GM23338 (cell line): Measurements from ENCODE around the gene CDKN2AIP. TPM values are rescaled to one million over a fixed set of nuclear protein-coding genes. Genes with fewer than 3 reads are reported as not detected.

Source experiments
- ATAC-seq: fragments of 200-7000 bp; cut with Tn5 transposase; 3 replicates; pipeline ENCODE4 v1.9.1; 2020
- DNase-seq: peaks from one replicate; pipeline ENCODE4 v3.0.0-alpha.2; 2015; ENCODE audit warnings: low spot score
- H2AFZ ChIP-seq: fragments of 200-600 bp; sonication (generic); 2 replicates; pipeline ENCODE4 v1.8.0; 2016; ENCODE audit warnings: antibody characterized with exemption, mild to moderate bottlenecking, moderate library complexity
- H3F3A ChIP-seq: fragments of 200-600 bp; sonication (generic); replicated peaks from 2 replicates; pipeline ENCODE4 v1.8.0; 2017; ENCODE audit warnings: antibody characterized with exemption, mixed run types, low read depth
- H3K27ac ChIP-seq: fragments of 200-600 bp; sonication (generic); 2 replicates; pipeline ENCODE4 v1.6.1; 2016; ENCODE audit warnings: low read depth
- H3K27me3 ChIP-seq: fragments of 200-600 bp; sonication (generic); 2 replicates; pipeline ENCODE4 v1.8.0; 2016; ENCODE audit warnings: mild to moderate bottlenecking, mixed run types, moderate library complexity; ENCODE audit not compliant: insufficient read depth
- H3K36me3 ChIP-seq: fragments of 200-600 bp; sonication (generic); 2 replicates; pipeline ENCODE4 v1.8.0; 2016; ENCODE audit warnings: mild to moderate bottlenecking; ENCODE audit not compliant: insufficient read depth
- H3K4me1 ChIP-seq: fragments of 200-600 bp; sonication (generic); 2 replicates; pipeline ENCODE4 v1.8.0; 2016; ENCODE audit warnings: mild to moderate bottlenecking, moderate library complexity; ENCODE audit not compliant: insufficient read depth
- H3K4me2 ChIP-seq: fragments of 200-600 bp; sonication (generic); 2 replicates; pipeline ENCODE4 v1.7.1; 2017; ENCODE audit warnings: mixed run types
- H3K4me3 ChIP-seq: fragments of 200-600 bp; sonication (generic); 2 replicates; pipeline ENCODE4 v1.6.1; 2016; ENCODE audit warnings: mixed run types
- H3K79me2 ChIP-seq: fragments of 200-600 bp; sonication (generic); replicated peaks from 2 replicates; pipeline ENCODE4 v1.8.0; 2017; ENCODE audit warnings: mild to moderate bottlenecking; ENCODE audit not compliant: insufficient read depth
- H3K9me2 ChIP-seq: fragments of 200-600 bp; sonication (generic); 2 replicates; pipeline ENCODE4 v1.8.0; 2017; ENCODE audit not compliant: insufficient read depth
- H4K20me1 ChIP-seq: fragments of 200-600 bp; sonication (generic); replicated peaks from 2 replicates; pipeline ENCODE4 v1.8.0; 2017; ENCODE audit warnings: mild to moderate bottlenecking; ENCODE audit not compliant: insufficient read depth
- H3K27ac Mint-ChIP-seq: 2 replicates; pipeline ENCODE4 v1.8.0; 2020; ENCODE audit warnings: inconsistent platforms, mild to moderate bottlenecking, moderate library complexity, mixed read lengths
- H3K27me3 Mint-ChIP-seq: 3 replicates; pipeline ENCODE4 v1.8.0; 2022; ENCODE audit warnings: low read depth, mild to moderate bottlenecking, moderate library complexity, mixed read lengths, inconsistent platforms; ENCODE audit not compliant: insufficient read depth, poor library complexity
- H3K36me3 Mint-ChIP-seq: 3 replicates; pipeline ENCODE4 v1.8.0; 2021; ENCODE audit warnings: low read depth, mild to moderate bottlenecking, inconsistent platforms, moderate library complexity, mixed read lengths
- H3K4me1 Mint-ChIP-seq: 3 replicates; pipeline ENCODE4 v1.8.0; 2020; ENCODE audit warnings: mild to moderate bottlenecking, inconsistent platforms, mixed read lengths
- H3K4me3 Mint-ChIP-seq: 3 replicates; pipeline ENCODE4 v1.8.0; 2021; ENCODE audit warnings: moderate library complexity, mild to moderate bottlenecking, inconsistent platforms, mixed read lengths
- H3K9me3 Mint-ChIP-seq: 3 replicates; pipeline ENCODE4 v1.8.0; 2020; ENCODE audit warnings: moderate library complexity, mild to moderate bottlenecking, inconsistent platforms, mixed read lengths
- CREB1 ChIP-seq: fragments of 250-450 bp; sonication (Bioruptor Pico); IDR thresholded peaks from 2 replicates; pipeline ENCODE4 v1.5.0; 2020; ENCODE audit warnings: low read depth, mild to moderate bottlenecking, moderate library complexity
- EZH2 ChIP-seq: fragments of 200-600 bp; sonication (generic); IDR thresholded peaks from one replicate; pipeline ENCODE4 v1.8.0; 2017; ENCODE audit warnings: antibody characterized with exemption, mild to moderate bottlenecking, low read depth; ENCODE audit not compliant: unreplicated experiment
- EZH2phosphoT487 ChIP-seq: fragments of 200-600 bp; sonication (generic); IDR thresholded peaks from one replicate; pipeline ENCODE4 v1.8.1; 2018; ENCODE audit warnings: antibody characterized with exemption; ENCODE audit not compliant: unreplicated experiment
- JUNB ChIP-seq: IDR thresholded peaks from one replicate; pipeline ENCODE4 v1.6.1; 2016; ENCODE audit warnings: antibody characterized with exemption; ENCODE audit not compliant: unreplicated experiment
- NANOG ChIP-seq: IDR thresholded peaks from 2 replicates; pipeline ENCODE4 v1.6.1; 2016; ENCODE audit warnings: antibody characterized with exemption, borderline replicate concordance
- POLR2AphosphoS5 ChIP-seq: IDR thresholded peaks from 2 replicates; pipeline ENCODE4 v1.6.1; 2016; ENCODE audit warnings: antibody characterized with exemption, low read depth
- REST ChIP-seq: IDR thresholded peaks from one replicate; pipeline ENCODE4 v1.6.1; 2018; ENCODE audit warnings: antibody characterized with exemption; ENCODE audit not compliant: unreplicated experiment
- STAT1 ChIP-seq: IDR thresholded peaks from one replicate; pipeline ENCODE4 v1.6.1; 2016; ENCODE audit warnings: antibody characterized with exemption; ENCODE audit not compliant: unreplicated experiment
- ZNF114 ChIP-seq: fragments of 250-450 bp; sonication (Bioruptor Pico); IDR thresholded peaks from 2 replicates; pipeline ENCODE4 v1.5.0; 2020; ENCODE audit warnings: mild to moderate bottlenecking, moderate library complexity
- ZNF331 ChIP-seq: fragments of 250-450 bp; sonication (Bioruptor Pico); IDR thresholded peaks from 2 replicates; pipeline ENCODE4 v1.5.0; 2020; ENCODE audit warnings: low read depth, mild to moderate bottlenecking, moderate library complexity
- polyA plus RNA-seq: library from polyadenylated mRNA; unstranded; fragments of >200 nt; fragmentation: Nextera tagmentation; extraction: Ambion mirVana; gene quantifications from 2 replicates; pipeline ENCODE4 v1.2.1, GENCODE V29; 2016
- total RNA-seq: library from RNA; depleted of rRNA; stranded (reverse); fragments of >200 nt; shearing (Covaris generic); gene quantifications from 2 replicates; pipeline ENCODE4 v1.2.3, GENCODE V29; 2014
- TF ChIP-seq, protein P1 (sequence below), 2 experiments: fragments of 200-600 bp in 1 of 2; sonication (generic) in 1 of 2; conservative IDR thresholded peaks; 2 replicates each; pipeline versions ENCODE4 v1.5.1 to v1.6.1; 2016 to 2017; ENCODE audit warnings: antibody characterized with exemption in 2 of 2, low read depth in 2 of 2, mild to moderate bottlenecking in 2 of 2, moderate library complexity in 1 of 2
- TF ChIP-seq, protein P2 (sequence below): IDR thresholded peaks from 2 replicates; pipeline ENCODE4 v1.6.1; 2016; ENCODE audit warnings: antibody characterized with exemption
- TF ChIP-seq, protein P3 (sequence below): fragments of 250-450 bp; sonication (Bioruptor Pico); IDR thresholded peaks from 2 replicates; pipeline ENCODE4 v1.5.0; 2020; ENCODE audit warnings: mild to moderate bottlenecking, moderate library complexity

Gene CDKN2AIP
- total and polyA plus RNA-seq, 2 experiments from 2014 or later, result 15.2 to 27.2 TPM

- no peak for TF ChIP-seq EZH2phosphoT487
- TF ChIP-seq CREB1, result no peak
- no peak for TF ChIP-seq ZNF331 (CRISPR knock-in tag)
- TF ChIP-seq JUNB, result no peak
- no peak for TF ChIP-seq REST
- TF ChIP-seq NANOG, result no peak
- no peak for TF ChIP-seq STAT1
- no peak for TF ChIP-seq POLR2AphosphoS5
- TF ChIP-seq, protein P1, sequence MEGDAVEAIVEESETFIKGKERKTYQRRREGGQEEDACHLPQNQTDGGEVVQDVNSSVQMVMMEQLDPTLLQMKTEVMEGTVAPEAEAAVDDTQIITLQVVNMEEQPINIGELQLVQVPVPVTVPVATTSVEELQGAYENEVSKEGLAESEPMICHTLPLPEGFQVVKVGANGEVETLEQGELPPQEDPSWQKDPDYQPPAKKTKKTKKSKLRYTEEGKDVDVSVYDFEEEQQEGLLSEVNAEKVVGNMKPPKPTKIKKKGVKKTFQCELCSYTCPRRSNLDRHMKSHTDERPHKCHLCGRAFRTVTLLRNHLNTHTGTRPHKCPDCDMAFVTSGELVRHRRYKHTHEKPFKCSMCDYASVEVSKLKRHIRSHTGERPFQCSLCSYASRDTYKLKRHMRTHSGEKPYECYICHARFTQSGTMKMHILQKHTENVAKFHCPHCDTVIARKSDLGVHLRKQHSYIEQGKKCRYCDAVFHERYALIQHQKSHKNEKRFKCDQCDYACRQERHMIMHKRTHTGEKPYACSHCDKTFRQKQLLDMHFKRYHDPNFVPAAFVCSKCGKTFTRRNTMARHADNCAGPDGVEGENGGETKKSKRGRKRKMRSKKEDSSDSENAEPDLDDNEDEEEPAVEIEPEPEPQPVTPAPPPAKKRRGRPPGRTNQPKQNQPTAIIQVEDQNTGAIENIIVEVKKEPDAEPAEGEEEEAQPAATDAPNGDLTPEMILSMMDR (conservative IDR thresholded peaks at IDR 0.05; ENCODE audit: low read depth in 2 of 2), result no peak
- TF ChIP-seq, protein P2, sequence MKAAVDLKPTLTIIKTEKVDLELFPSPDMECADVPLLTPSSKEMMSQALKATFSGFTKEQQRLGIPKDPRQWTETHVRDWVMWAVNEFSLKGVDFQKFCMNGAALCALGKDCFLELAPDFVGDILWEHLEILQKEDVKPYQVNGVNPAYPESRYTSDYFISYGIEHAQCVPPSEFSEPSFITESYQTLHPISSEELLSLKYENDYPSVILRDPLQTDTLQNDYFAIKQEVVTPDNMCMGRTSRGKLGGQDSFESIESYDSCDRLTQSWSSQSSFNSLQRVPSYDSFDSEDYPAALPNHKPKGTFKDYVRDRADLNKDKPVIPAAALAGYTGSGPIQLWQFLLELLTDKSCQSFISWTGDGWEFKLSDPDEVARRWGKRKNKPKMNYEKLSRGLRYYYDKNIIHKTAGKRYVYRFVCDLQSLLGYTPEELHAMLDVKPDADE, result no peak
- no peak for TF ChIP-seq EZH2
- TF ChIP-seq ZNF114, result no peak
- TF ChIP-seq, protein P3, sequence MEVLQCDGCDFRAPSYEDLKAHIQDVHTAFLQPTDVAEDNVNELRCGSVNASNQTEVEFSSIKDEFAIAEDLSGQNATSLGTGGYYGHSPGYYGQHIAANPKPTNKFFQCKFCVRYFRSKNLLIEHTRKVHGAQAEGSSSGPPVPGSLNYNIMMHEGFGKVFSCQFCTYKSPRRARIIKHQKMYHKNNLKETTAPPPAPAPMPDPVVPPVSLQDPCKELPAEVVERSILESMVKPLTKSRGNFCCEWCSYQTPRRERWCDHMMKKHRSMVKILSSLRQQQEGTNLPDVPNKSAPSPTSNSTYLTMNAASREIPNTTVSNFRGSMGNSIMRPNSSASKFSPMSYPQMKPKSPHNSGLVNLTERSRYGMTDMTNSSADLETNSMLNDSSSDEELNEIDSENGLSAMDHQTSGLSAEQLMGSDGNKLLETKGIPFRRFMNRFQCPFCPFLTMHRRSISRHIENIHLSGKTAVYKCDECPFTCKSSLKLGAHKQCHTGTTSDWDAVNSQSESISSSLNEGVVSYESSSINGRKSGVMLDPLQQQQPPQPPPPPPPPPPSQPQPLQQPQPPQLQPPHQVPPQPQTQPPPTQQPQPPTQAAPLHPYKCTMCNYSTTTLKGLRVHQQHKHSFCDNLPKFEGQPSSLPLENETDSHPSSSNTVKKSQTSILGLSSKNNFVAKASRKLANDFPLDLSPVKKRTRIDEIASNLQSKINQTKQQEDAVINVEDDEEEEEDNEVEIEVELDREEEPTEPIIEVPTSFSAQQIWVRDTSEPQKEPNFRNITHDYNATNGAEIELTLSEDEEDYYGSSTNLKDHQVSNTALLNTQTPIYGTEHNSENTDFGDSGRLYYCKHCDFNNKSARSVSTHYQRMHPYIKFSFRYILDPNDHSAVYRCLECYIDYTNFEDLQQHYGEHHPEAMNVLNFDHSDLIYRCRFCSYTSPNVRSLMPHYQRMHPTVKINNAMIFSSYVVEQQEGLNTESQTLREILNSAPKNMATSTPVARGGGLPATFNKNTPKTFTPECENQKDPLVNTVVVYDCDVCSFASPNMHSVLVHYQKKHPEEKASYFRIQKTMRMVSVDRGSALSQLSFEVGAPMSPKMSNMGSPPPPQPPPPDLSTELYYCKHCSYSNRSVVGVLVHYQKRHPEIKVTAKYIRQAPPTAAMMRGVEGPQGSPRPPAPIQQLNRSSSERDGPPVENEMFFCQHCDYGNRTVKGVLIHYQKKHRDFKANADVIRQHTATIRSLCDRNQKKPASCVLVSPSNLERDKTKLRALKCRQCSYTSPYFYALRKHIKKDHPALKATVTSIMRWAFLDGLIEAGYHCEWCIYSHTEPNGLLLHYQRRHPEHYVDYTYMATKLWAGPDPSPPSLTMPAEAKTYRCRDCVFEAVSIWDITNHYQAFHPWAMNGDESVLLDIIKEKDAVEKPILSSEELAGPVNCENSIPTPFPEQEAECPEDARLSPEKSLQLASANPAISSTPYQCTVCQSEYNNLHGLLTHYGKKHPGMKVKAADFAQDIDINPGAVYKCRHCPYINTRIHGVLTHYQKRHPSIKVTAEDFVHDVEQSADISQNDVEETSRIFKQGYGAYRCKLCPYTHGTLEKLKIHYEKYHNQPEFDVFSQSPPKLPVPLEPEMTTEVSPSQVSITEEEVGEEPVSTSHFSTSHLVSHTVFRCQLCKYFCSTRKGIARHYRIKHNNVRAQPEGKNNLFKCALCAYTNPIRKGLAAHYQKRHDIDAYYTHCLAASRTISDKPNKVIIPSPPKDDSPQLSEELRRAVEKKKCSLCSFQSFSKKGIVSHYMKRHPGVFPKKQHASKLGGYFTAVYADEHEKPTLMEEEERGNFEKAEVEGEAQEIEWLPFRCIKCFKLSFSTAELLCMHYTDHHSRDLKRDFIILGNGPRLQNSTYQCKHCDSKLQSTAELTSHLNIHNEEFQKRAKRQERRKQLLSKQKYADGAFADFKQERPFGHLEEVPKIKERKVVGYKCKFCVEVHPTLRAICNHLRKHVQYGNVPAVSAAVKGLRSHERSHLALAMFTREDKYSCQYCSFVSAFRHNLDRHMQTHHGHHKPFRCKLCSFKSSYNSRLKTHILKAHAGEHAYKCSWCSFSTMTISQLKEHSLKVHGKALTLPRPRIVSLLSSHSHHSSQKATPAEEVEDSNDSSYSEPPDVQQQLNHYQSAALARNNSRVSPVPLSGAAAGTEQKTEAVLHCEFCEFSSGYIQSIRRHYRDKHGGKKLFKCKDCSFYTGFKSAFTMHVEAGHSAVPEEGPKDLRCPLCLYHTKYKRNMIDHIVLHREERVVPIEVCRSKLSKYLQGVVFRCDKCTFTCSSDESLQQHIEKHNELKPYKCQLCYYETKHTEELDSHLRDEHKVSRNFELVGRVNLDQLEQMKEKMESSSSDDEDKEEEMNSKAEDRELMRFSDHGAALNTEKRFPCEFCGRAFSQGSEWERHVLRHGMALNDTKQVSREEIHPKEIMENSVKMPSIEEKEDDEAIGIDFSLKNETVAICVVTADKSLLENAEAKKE (CRISPR knock-in tag), result no peak
- no peaks in the 10 kb centered on the region; the same call in 2 of the 3 replicates for H3K36me3 Mint-ChIP-seq
- H4K20me1 ChIP-seq, result no peaks in the 10 kb centered on the region
- H3K4me1 Mint-ChIP-seq, result peaks cover 7% of the 10 kb centered on the region
- H2AFZ ChIP-seq, result no peak overlapping the region
- no peak overlapping the region for H3K4me2 ChIP-seq
- no peaks in the 10 kb centered on the region for H3K4me1 ChIP-seq
- no peak overlapping the region for H3K4me3 Mint-ChIP-seq
- H3F3A ChIP-seq, result no peaks in the 10 kb centered on the region
- no peaks in the 10 kb centered on the region for H3K79me2 ChIP-seq
- DNase-seq (no peak), ATAC-seq (no peak)
- peaks cover 5% of the 10 kb centered on the region for H3K27me3 Mint-ChIP-seq
- no peaks in the 10 kb centered on the region for H3K9me3 Mint-ChIP-seq
- H3K27ac Mint-ChIP-seq, result no peak overlapping the region
- H3K4me3 ChIP-seq, result no peak overlapping the region
- no peak overlapping the region for H3K27ac ChIP-seq
- H3K9me2 ChIP-seq, result no peaks in the 10 kb centered on the region
- H3K36me3 ChIP-seq, result no peaks in the 10 kb centered on the region
- H3K27me3 ChIP-seq, result no peaks in the 10 kb centered on the region
Measured at GRCh38 chr4:183412821-183413220, 31.6 kb upstream of the CDKN2AIP start.
